ENCODE measurements around the gene HELZ2.

Gene HELZ2

GRCh38 chr20:63586797-63587196, 12.8 kb upstream of the HELZ2 start:
- Histone ChIP-seq H3K9me3 (ENCODE audit: control insufficient read depth in 1 of 2, low read length in 2 of 2) (no peaks in the 10 kb centered on the region), H3K27ac (ENCODE audit: low read length) (no peak overlapping the region), H3K4me3 (ENCODE audit: low read depth in 1 of 2, low read length in 2 of 2) (no peak overlapping the region), H3K4me1 (ENCODE audit: control insufficient read depth in 1 of 2, insufficient read depth in 2 of 2, low read length in 2 of 2) (no peaks in the 10 kb centered on the region), H3K27me3 (ENCODE audit: low read depth, low read length) (no peaks in the 10 kb centered on the region), H3K36me3 (ENCODE audit: control insufficient read depth in 1 of 2, insufficient read depth in 2 of 2, low read length in 2 of 2) (peaks cover 0 to 33% of the 10 kb centered on the region in 2 donors)

GRCh38 chr20:63585616-63586565, 11.9 kb upstream of the HELZ2 start:
- H3K4me3 ChIP-seq (ENCODE audit: low read depth in 1 of 2, low read length in 2 of 2), result no peak overlapping the region
- H3K27me3 ChIP-seq (ENCODE audit: low read depth, low read length), result no peaks in the 10 kb centered on the region
- peaks cover 0 to 24% of the 10 kb centered on the region in 2 donors for H3K36me3 ChIP-seq (ENCODE audit: control insufficient read depth in 1 of 2, insufficient read depth in 2 of 2, low read length in 2 of 2)
- H3K9me3 ChIP-seq (ENCODE audit: control insufficient read depth in 1 of 2, low read length in 2 of 2), result no peaks in the 10 kb centered on the region
- no peaks in the 10 kb centered on the region for H3K4me1 ChIP-seq (ENCODE audit: control insufficient read depth in 1 of 2, insufficient read depth in 2 of 2, low read length in 2 of 2)
- H3K27ac ChIP-seq (ENCODE audit: low read length), result no peak overlapping the region

- Histone ChIP-seq H3K4me1 (ENCODE audit: control insufficient read depth in 1 of 2, insufficient read depth in 2 of 2, low read length in 2 of 2) (no peaks in the 10 kb centered on the region), H3K27ac (ENCODE audit: low read length) (no peak overlapping the region), H3K4me3 (ENCODE audit: low read depth in 1 of 2, low read length in 2 of 2) (no peak overlapping the region), H3K36me3 (ENCODE audit: control insufficient read depth in 1 of 2, insufficient read depth in 2 of 2, low read length in 2 of 2) (no peaks in the 10 kb centered on the region), H3K27me3 (ENCODE audit: low read depth, low read length) (no peaks in the 10 kb centered on the region), H3K9me3 (ENCODE audit: control insufficient read depth in 1 of 2, low read length in 2 of 2) (no peaks in the 10 kb centered on the region)
Observed at GRCh38 chr20:63582382-63583063, 8.5 kb upstream of the HELZ2 start.

GRCh38 chr20:63580796-63581461, 6.9 kb upstream of the HELZ2 start:
- Histone ChIP-seq H3K27me3 (ENCODE audit: low read depth, low read length) (no peaks in the 10 kb centered on the region), H3K27ac (ENCODE audit: low read length) (no peak overlapping the region), H3K9me3 (ENCODE audit: control insufficient read depth in 1 of 2, low read length in 2 of 2) (no peaks in the 10 kb centered on the region)

GRCh38 chr20:63579017-63579694, 5.1 kb upstream of the HELZ2 start:
- peaks cover 0 to 9% of the 10 kb centered on the region in 2 donors for H3K4me1 ChIP-seq (ENCODE audit: control insufficient read depth in 1 of 2, insufficient read depth in 2 of 2, low read length in 2 of 2)
- peaks cover 3% of the 10 kb centered on the region for H3K27me3 ChIP-seq (ENCODE audit: low read depth, low read length)
- no peaks in the 10 kb centered on the region for H3K9me3 ChIP-seq (ENCODE audit: control insufficient read depth in 1 of 2, low read length in 2 of 2)
- H3K36me3 ChIP-seq (ENCODE audit: control insufficient read depth in 1 of 2, insufficient read depth in 2 of 2, low read length in 2 of 2), result no peaks in the 10 kb centered on the region
- H3K4me3 ChIP-seq (ENCODE audit: low read depth in 1 of 2, low read length in 2 of 2), result no peak overlapping the region
- H3K27ac ChIP-seq (ENCODE audit: low read length), result no peak overlapping the region

More at GRCh38 chr20:63580796-63581461, 6.9 kb upstream of the HELZ2 start:
- Histone ChIP-seq H3K4me1 (ENCODE audit: control insufficient read depth in 1 of 2, insufficient read depth in 2 of 2, low read length in 2 of 2) (no peaks in the 10 kb centered on the region), H3K36me3 (ENCODE audit: control insufficient read depth in 1 of 2, insufficient read depth in 2 of 2, low read length in 2 of 2) (no peaks in the 10 kb centered on the region), H3K4me3 (ENCODE audit: low read depth in 1 of 2, low read length in 2 of 2) (no peak overlapping the region)

GRCh38 chr20:63578224-63579016, 4.4 kb upstream of the HELZ2 start:
- Histone ChIP-seq H3K27ac (ENCODE audit: low read length) (no peak overlapping the region), H3K4me3 (ENCODE audit: low read depth in 1 of 2, low read length in 2 of 2) (no peak overlapping the region), H3K4me1 (ENCODE audit: control insufficient read depth in 1 of 2, insufficient read depth in 2 of 2, low read length in 2 of 2) (peaks cover 0 to 9% of the 10 kb centered on the region in 2 donors), H3K9me3 (ENCODE audit: control insufficient read depth in 1 of 2, low read length in 2 of 2) (no peaks in the 10 kb centered on the region), H3K36me3 (ENCODE audit: control insufficient read depth in 1 of 2, insufficient read depth in 2 of 2, low read length in 2 of 2) (no peaks in the 10 kb centered on the region), H3K27me3 (ENCODE audit: low read depth, low read length) (peaks cover 3% of the 10 kb centered on the region)

- H3K27me3 ChIP-seq (ENCODE audit: low read depth, low read length), result peaks cover 3% of the 10 kb centered on the region
- no peaks in the 10 kb centered on the region for H3K9me3 ChIP-seq (ENCODE audit: control insufficient read depth in 1 of 2, low read length in 2 of 2)
- H3K36me3 ChIP-seq (ENCODE audit: control insufficient read depth in 1 of 2, insufficient read depth in 2 of 2, low read length in 2 of 2), result peaks cover 0 to 2% of the 10 kb centered on the region in 2 donors
- H3K4me3 ChIP-seq (ENCODE audit: low read depth in 1 of 2, low read length in 2 of 2), result no peak overlapping the region
- no peak overlapping the region for H3K27ac ChIP-seq (ENCODE audit: low read length)
- peaks cover 0 to 11% of the 10 kb centered on the region in 2 donors for H3K4me1 ChIP-seq (ENCODE audit: control insufficient read depth in 1 of 2, insufficient read depth in 2 of 2, low read length in 2 of 2)
Observed at GRCh38 chr20:63577317-63577894, 3.4 kb upstream of the HELZ2 start.

- no peaks in the 10 kb centered on the region for H3K9me3 ChIP-seq (ENCODE audit: control insufficient read depth in 1 of 2, low read length in 2 of 2)
- H3K36me3 ChIP-seq (ENCODE audit: control insufficient read depth in 1 of 2, insufficient read depth in 2 of 2, low read length in 2 of 2), result peaks cover 0 to 7% of the 10 kb centered on the region in 2 donors
- H3K27ac ChIP-seq (ENCODE audit: low read length), result no peak overlapping the region
- H3K27me3 ChIP-seq (ENCODE audit: low read depth, low read length), result peaks cover 3% of the 10 kb centered on the region
- peaks cover 0 to 13% of the 10 kb centered on the region in 2 donors for H3K4me1 ChIP-seq (ENCODE audit: control insufficient read depth in 1 of 2, insufficient read depth in 2 of 2, low read length in 2 of 2)
- no peak overlapping the region for H3K4me3 ChIP-seq (ENCODE audit: low read depth in 1 of 2, low read length in 2 of 2)
Observed at GRCh38 chr20:63576311-63576710, 2.3 kb upstream of the HELZ2 start.

GRCh38 chr20:63574829-63575743, 1.0 kb upstream of the HELZ2 start:
- Histone ChIP-seq H3K36me3 (ENCODE audit: control insufficient read depth in 1 of 2, insufficient read depth in 2 of 2, low read length in 2 of 2) (peaks cover 0 to 7% of the 10 kb centered on the region in 2 donors), H3K4me3 (ENCODE audit: low read depth in 1 of 2, low read length in 2 of 2) (no peak overlapping the region), H3K27me3 (ENCODE audit: low read depth, low read length) (peaks cover 3% of the 10 kb centered on the region), H3K9me3 (ENCODE audit: control insufficient read depth in 1 of 2, low read length in 2 of 2) (no peaks in the 10 kb centered on the region), H3K4me1 (ENCODE audit: control insufficient read depth in 1 of 2, insufficient read depth in 2 of 2, low read length in 2 of 2) (peaks cover 0 to 13% of the 10 kb centered on the region in 2 donors), H3K27ac (ENCODE audit: low read length) (no peak overlapping the region)

Data from muscle layer of duodenum (tissue), 2 donors.